ENCODE results near the gene TPRN.

GRCh38 chr9:137174722-137175293 is 25.7 kb downstream of the TPRN start:
- TF ChIP-seq EZH2phosphoT487 (IDR thresholded peaks at IDR 0.05; ENCODE audit: borderline replicate concordance, low read depth) (no peak), TCF12 (IDR thresholded peaks at IDR 0.05) (no peak), EP300 (IDR thresholded peaks at IDR 0.05; ENCODE audit: borderline replicate concordance in 1 of 2, low read depth in 1 of 2, low read length in 1 of 2) (no peak), ELF1 (IDR thresholded peaks at IDR 0.05) (no peak), JUND (IDR thresholded peaks at IDR 0.05) (no peak), NFIC (IDR thresholded peaks at IDR 0.05; ENCODE audit: borderline replicate concordance) (no peak), NRF1 (IDR thresholded peaks at IDR 0.05; ENCODE audit: low read depth, low read length) (no peak)
- TF ChIP-seq, protein P1, sequence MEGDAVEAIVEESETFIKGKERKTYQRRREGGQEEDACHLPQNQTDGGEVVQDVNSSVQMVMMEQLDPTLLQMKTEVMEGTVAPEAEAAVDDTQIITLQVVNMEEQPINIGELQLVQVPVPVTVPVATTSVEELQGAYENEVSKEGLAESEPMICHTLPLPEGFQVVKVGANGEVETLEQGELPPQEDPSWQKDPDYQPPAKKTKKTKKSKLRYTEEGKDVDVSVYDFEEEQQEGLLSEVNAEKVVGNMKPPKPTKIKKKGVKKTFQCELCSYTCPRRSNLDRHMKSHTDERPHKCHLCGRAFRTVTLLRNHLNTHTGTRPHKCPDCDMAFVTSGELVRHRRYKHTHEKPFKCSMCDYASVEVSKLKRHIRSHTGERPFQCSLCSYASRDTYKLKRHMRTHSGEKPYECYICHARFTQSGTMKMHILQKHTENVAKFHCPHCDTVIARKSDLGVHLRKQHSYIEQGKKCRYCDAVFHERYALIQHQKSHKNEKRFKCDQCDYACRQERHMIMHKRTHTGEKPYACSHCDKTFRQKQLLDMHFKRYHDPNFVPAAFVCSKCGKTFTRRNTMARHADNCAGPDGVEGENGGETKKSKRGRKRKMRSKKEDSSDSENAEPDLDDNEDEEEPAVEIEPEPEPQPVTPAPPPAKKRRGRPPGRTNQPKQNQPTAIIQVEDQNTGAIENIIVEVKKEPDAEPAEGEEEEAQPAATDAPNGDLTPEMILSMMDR (IDR thresholded peaks at IDR 0.05), result no peak
